CD4-positive, CD25-positive, alpha-beta regulatory T cell (primary cell): Measurements from ENCODE around the gene HOGA1. TPM values are rescaled to one million over a fixed set of nuclear protein-coding genes. Genes with fewer than 3 reads are reported as not detected.
"Not testable (repeated sequence)": the region's sequence is repeated elsewhere in the genome, so short reads cannot be mapped to it uniquely, and the experiment has no call there.

ENCODE experiments used
- ATAC-seq, 2 donors: fragments of 150-1000 bp; cut with Tn5 transposase; one replicate each; pipeline ENCODE4 v1.10.0; 2021; ENCODE audit warnings: low read depth in 2 of 2, moderate number of reproducible peaks in 2 of 2, moderate library complexity in 1 of 2
- DNase-seq, 3 donors: peaks; one replicate each; pipeline versions ENCODE4 v3.0.0 to v3.0.0-alpha.2; 2012 to 2022; ENCODE audit warnings: mixed read lengths in 1 of 3
- H3K27ac ChIP-seq: one replicate; pipeline ENCODE4 v1.7.0; 2013; ENCODE audit warnings: mild to moderate bottlenecking, low read length; ENCODE audit not compliant: insufficient read depth, poor library complexity, severe bottlenecking
- H3K27me3 ChIP-seq: one replicate; pipeline ENCODE4 v1.7.0; 2013; ENCODE audit warnings: low read length; ENCODE audit not compliant: control insufficient read depth, insufficient read depth
- H3K36me3 ChIP-seq: one replicate; pipeline ENCODE4 v1.7.0; 2013; ENCODE audit warnings: mild to moderate bottlenecking, low read length, moderate library complexity; ENCODE audit not compliant: control insufficient read depth, insufficient read depth
- H3K4me1 ChIP-seq: 2 replicates; pipeline ENCODE4 v1.7.0; 2013; ENCODE audit warnings: mild to moderate bottlenecking, low read length; ENCODE audit not compliant: insufficient read depth, control insufficient read depth, poor library complexity, severe bottlenecking
- H3K4me3 ChIP-seq: one replicate; pipeline ENCODE4 v1.7.0; 2013; ENCODE audit warnings: low read depth, mild to moderate bottlenecking, low read length, moderate library complexity
- H3K9me3 ChIP-seq, 2 experiments: 1 replicate in 1 of 2; 2 replicates in 1 of 2; pipeline ENCODE4 v1.7.0; 2013; ENCODE audit warnings: low read length in 2 of 2, mild to moderate bottlenecking in 1 of 2, moderate library complexity in 1 of 2; ENCODE audit not compliant: control insufficient read depth in 2 of 2
- H3K27ac Mint-ChIP-seq, 3 donors: one replicate each; pipeline ENCODE4 v1.8.0; 2020 to 2022; ENCODE audit warnings: mild to moderate bottlenecking in 3 of 3, mixed read lengths in 3 of 3, moderate library complexity in 2 of 3
- H3K27me3 Mint-ChIP-seq: one replicate; pipeline ENCODE4 v1.8.0; 2022; ENCODE audit warnings: mild to moderate bottlenecking, mixed read lengths
- H3K36me3 Mint-ChIP-seq: one replicate; pipeline ENCODE4 v1.8.0; 2020; ENCODE audit warnings: mixed read lengths
- H3K4me1 Mint-ChIP-seq, 4 donors: one replicate each; pipeline ENCODE4 v1.8.0; 2020 to 2022; ENCODE audit warnings: mixed read lengths in 4 of 4, mild to moderate bottlenecking in 1 of 4
- H3K4me3 Mint-ChIP-seq, 4 donors: one replicate each; pipeline ENCODE4 v1.8.0; 2020 to 2022; ENCODE audit warnings: mild to moderate bottlenecking in 4 of 4, mixed read lengths in 4 of 4, moderate library complexity in 3 of 4
- H3K9me3 Mint-ChIP-seq, 7 donors: one replicate each; pipeline ENCODE4 v1.8.0; 2020 to 2022; ENCODE audit warnings: mixed read lengths in 7 of 7, mild to moderate bottlenecking in 3 of 7, moderate library complexity in 2 of 7
- polyA plus RNA-seq, 4 donors: library from polyadenylated mRNA; unstranded; fragments of 300-500 nt; fragmentation: Illumina TruSeq; gene quantifications; one replicate each; pipeline ENCODE4 v1.2.3, GENCODE V29; 2021
- total RNA-seq: library from RNA; stranded (reverse); gene quantifications from one replicate; pipeline ENCODE4 v1.2.3, GENCODE V29; 2022

HOGA1 gene
- total and polyA plus RNA-seq, 5 donors from 2014 or later: not detected

GRCh38 chr10:97632949-97633884 lies 49.0 kb downstream of the HOGA1 start, which contains the start of gene MORN4:
Gene MORN4 (minus strand): TSS chr10:97633500. CDS start chr10:97619653, 13,847 bp downstream.
- H3K9me3 ChIP-seq: no peaks in the 10 kb centered on the region
- ATAC-seq (peak; percentile 99 to 100), DNase-seq (peak; percentile 88 to 93 (median 92))
- H3K27ac Mint-ChIP-seq: peak within 1 kb of the TSS; percentile 76 to 89 (median 87)
- H3K36me3 Mint-ChIP-seq: peaks cover 3% of the 10 kb centered on the region
- H3K4me3 Mint-ChIP-seq: peak within 1 kb of the TSS; percentile 92 to 98 (median 97)
- H3K27me3 Mint-ChIP-seq: peaks cover 10% of the 10 kb centered on the region
- peak within 1 kb of the TSS; percentile 65 for H3K4me3 ChIP-seq
- peaks cover 5 to 16% (median 10%) of the 10 kb centered on the region in 4 donors for H3K4me1 Mint-ChIP-seq
- H3K9me3 Mint-ChIP-seq: no peaks in the 10 kb centered on the region
- no peaks in the 10 kb centered on the region for H3K36me3 ChIP-seq
- no peak within 1 kb of the TSS for H3K27ac ChIP-seq
- H3K27me3 ChIP-seq: no peaks in the 10 kb centered on the region
- peaks cover 6% of the 10 kb centered on the region for H3K4me1 ChIP-seq

DNA sequence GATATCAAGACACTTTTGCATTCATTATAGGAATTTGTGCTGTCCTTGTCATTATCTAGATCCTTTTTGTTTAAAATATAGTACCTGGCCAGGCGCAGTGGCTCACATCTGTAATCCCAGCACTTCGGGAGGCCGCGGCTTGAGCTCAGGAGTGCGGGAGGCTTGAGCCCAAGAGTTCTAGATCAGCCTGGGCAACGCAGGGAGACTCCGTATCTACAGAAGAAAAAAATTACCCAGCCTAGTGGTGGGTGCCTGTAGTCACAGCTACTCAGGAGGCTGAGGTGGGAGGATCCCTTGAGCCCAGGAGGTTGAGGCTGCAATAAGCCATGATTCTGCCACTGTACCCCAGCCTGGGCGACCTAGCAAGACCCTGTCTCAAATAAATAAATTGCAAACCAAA lies 49.7 kb downstream of the HOGA1 start:
- H3K27me3 ChIP-seq: no peaks in the 10 kb centered on the region
- H3K27ac ChIP-seq: no peak overlapping the region
- Mint-ChIP-seq H3K9me3 (no peaks in the 10 kb centered on the region), H3K27ac (peak overlapping the region; percentile 66 to 89 (median 87)), H3K27me3 (peaks cover 10% of the 10 kb centered on the region), H3K4me3 (peak overlapping the region; percentile 92 to 98 (median 97)), H3K36me3 (peaks cover 3% of the 10 kb centered on the region), H3K4me1 (peaks cover 5 to 16% (median 10%) of the 10 kb centered on the region in 4 donors)
- H3K4me1 ChIP-seq: peaks cover 6% of the 10 kb centered on the region
- ATAC-seq: no peak
- H3K4me3 ChIP-seq: peak overlapping the region; percentile 65
- DNase-seq: peak in 2 of 3 donors; percentile 25 to 50
- no peaks in the 10 kb centered on the region for H3K9me3 ChIP-seq
- no peaks in the 10 kb centered on the region for H3K36me3 ChIP-seq

- DNase-seq: no peak
- ATAC-seq: no peak
- Histone ChIP-seq H3K27ac (no peak overlapping the region), H3K4me1 (peaks cover 6% of the 10 kb centered on the region), H3K9me3 (no peaks in the 10 kb centered on the region), H3K36me3 (no peaks in the 10 kb centered on the region), H3K4me3 (no peak overlapping the region), H3K27me3 (no peaks in the 10 kb centered on the region)
- Mint-ChIP-seq H3K9me3 (no peaks in the 10 kb centered on the region), H3K36me3 (peaks cover 3% of the 10 kb centered on the region), H3K27ac (no peak overlapping the region), H3K27me3 (peaks cover 10% of the 10 kb centered on the region), H3K4me3 (peak overlapping the region in 1 of 4 donors; percentile 39), H3K4me1 (peaks cover 5 to 23% (median 15%) of the 10 kb centered on the region in 4 donors)
These were observed 51.4 kb downstream of the HOGA1 start for GRCh38 chr10:97635577-97635976.

GRCh38 chr10:97639090-97639489 lies 54.9 kb downstream of the HOGA1 start:
- not testable (repeated sequence) for ATAC-seq, H3K9me3 Mint-ChIP-seq, H3K4me3 ChIP-seq, H3K9me3 ChIP-seq, H3K27me3 Mint-ChIP-seq, H3K36me3 Mint-ChIP-seq, DNase-seq, H3K27me3 ChIP-seq, H3K27ac ChIP-seq, H3K36me3 ChIP-seq
- Mint-ChIP-seq H3K4me1 (peaks cover 4 to 34% (median 25%) of the 10 kb centered on the region in 4 donors), H3K4me3 (peak overlapping the region in 1 of 4 donors; percentile 30), H3K27ac (peak overlapping the region in 1 of 3 donors; percentile 35)
- peaks cover 13% of the 10 kb centered on the region for H3K4me1 ChIP-seq

DNA sequence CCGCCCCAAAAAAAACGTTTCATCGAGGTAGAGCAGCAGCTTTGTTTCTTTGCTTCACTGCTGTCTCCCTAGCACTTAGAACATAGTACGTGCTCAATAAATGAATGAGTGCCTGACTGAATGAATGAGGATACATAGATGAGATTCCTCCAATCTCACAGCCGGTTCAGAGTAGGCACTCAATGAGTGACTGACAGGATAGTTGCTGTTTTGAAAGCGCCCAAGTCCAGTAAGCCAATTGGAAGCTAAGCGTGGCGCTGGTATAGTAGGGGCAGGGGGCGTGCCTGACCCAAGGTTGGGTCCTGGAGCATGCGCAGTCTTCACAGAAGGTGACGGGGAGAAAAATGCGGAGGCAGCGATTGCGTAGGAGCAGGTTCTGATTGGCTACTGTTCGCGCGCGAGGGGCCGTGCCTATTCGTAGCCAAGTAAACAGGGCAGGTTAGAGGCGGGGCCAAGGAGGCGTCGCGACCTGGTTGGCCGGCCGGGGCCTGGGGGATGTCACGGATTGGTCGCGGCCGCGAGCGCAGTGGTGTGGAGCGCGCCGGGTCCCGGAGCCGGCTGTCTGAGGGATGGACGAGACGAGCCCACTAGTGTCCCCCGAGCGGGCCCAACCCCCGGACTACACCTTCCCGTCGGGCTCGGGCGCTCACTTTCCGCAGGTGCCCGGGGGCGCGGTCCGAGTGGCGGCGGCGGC lies 56.1 kb downstream of the HOGA1 start, which contains the start of gene PI4K2A:
PI4K2A (plus strand) TSS at position 498 of the 694 bp plus-strand sequence; CDS start at position 570, 72 bp downstream.
- Histone ChIP-seq H3K36me3 (peaks cover 5% of the 10 kb centered on the region), H3K9me3 (no peaks in the 10 kb centered on the region), H3K27ac (peak within 1 kb of the TSS; percentile 61), H3K27me3 (no peaks in the 10 kb centered on the region), H3K4me1 (peaks cover 13% of the 10 kb centered on the region), H3K4me3 (peak within 1 kb of the TSS; percentile 87)
- H3K27me3 Mint-ChIP-seq: peaks cover 4% of the 10 kb centered on the region
- peak within 1 kb of the TSS; percentile 91 to 96 (median 95) for H3K27ac Mint-ChIP-seq
- peak; percentile 98 to 100 (median 99) for DNase-seq
- H3K4me1 Mint-ChIP-seq: peaks cover 4 to 35% (median 26%) of the 10 kb centered on the region in 4 donors
- peak; percentile 99 for ATAC-seq
- H3K4me3 Mint-ChIP-seq: peak within 1 kb of the TSS; percentile 97 to 98 (median 98)
- H3K9me3 Mint-ChIP-seq: no peaks in the 10 kb centered on the region
- peaks cover 9% of the 10 kb centered on the region for H3K36me3 Mint-ChIP-seq

DNA sequence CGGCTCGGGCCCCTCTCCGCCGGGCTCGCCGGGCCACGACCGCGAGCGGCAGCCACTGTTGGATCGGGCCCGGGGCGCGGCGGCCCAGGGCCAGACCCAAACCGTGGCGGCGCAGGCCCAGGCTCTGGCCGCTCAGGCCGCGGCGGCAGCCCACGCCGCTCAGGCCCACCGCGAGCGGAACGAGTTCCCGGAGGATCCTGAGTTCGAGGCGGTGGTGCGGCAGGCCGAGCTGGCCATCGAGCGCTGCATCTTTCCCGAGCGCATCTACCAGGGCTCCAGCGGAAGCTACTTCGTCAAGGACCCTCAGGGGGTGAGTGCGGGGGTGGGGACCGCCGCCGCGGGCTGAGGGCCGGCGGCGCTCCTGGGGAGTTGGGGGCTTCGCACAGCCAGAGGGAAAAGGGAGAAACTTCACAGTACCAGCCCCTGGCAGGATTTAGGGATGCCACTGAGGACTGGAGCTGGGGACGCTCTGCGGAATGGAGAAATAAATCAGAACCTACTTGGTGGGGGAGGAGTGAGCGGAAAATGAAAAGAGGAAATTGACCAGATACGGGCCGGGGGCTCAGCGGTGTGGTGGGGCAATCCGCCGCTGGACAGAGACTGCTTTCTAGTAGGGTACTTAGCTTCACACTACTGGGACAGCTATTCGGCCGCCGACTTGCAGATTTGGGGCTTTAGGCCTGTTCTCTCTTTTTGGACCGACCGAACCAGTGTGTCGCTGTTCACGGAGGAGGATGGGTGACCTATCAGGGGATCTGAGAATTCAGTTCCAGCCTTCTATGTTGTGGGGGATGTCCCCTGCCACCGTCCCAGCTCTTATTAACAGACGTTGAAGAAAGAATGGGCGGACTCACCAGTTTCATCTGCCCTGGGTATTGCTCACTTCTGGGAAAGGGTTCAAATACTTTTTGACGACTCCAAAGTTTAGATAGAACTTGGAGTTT lies 57.0 kb downstream of the HOGA1 start:
- H3K27ac Mint-ChIP-seq: peak overlapping the region; percentile 91 to 96 (median 95)
- no peaks in the 10 kb centered on the region for H3K9me3 Mint-ChIP-seq
- DNase-seq: peak; percentile 7 to 45 (median 21)
- peaks cover 4% of the 10 kb centered on the region for H3K27me3 Mint-ChIP-seq
- H3K36me3 Mint-ChIP-seq: peaks cover 13% of the 10 kb centered on the region
- peaks cover 13% of the 10 kb centered on the region for H3K4me1 ChIP-seq
- H3K4me3 ChIP-seq: peak overlapping the region; percentile 87
- peaks cover 8% of the 10 kb centered on the region for H3K36me3 ChIP-seq
- ATAC-seq: peak in 1 of 2 donors; percentile 8
- H3K27me3 ChIP-seq: no peaks in the 10 kb centered on the region
- peak overlapping the region; percentile 97 to 98 (median 98) for H3K4me3 Mint-ChIP-seq
- H3K9me3 ChIP-seq: no peaks in the 10 kb centered on the region
- H3K27ac ChIP-seq: peak overlapping the region; percentile 55
- peaks cover 4 to 40% (median 28%) of the 10 kb centered on the region in 4 donors for H3K4me1 Mint-ChIP-seq
